Stimulated activated CD8-positive, alpha-beta memory T cell treated with anti-CD3 and anti-CD28 coated beads, Interleukin-15, amount 100 ng/mL, for 1 hour (primary cell): ENCODE measurements around the gene LDLRAD4.
"Not testable (repeated sequence)": the region's sequence is repeated elsewhere in the genome, so short reads cannot be mapped to it uniquely, and the experiment has no call there.

Experiments used
- DNase-seq: peaks from one replicate; pipeline ENCODE4 v3.0.0-alpha.2; 2020; ENCODE audit warnings: low read depth

Gene LDLRAD4

DNA sequence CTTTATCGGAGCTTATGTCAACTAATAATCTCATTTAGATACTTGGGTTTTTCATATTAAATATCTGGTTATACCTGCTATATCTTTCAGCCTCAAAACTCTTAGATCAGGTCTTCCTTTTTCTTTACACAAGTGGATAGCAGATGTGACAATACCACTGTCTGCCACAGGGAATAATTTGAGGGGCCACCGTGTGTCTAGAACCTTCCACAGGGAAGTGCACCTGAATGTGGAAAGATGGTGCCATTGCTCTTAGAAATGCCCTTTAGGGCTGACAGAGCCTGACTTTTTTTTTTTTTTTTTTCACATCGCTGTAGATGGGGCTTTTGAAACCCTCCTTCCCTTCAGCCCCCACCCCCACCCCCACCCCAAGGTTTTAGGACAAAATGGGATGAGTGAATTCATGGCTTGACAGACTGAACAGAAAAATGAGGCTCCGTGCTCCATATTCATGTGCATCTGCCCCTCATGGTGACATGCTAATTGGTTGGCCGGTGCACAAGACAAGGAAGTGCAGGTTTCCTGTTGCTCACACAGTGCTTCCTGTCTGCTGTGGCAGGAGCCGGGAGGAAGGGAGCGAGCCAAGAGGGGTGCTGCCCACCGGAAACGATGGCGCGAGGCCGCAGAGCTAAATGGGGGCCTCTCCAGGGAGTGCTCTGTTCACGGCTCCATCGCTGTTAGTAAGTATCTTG lies 246.0 kb downstream of the LDLRAD4 start:
- DNase-seq: peak; percentile 26

DNA sequence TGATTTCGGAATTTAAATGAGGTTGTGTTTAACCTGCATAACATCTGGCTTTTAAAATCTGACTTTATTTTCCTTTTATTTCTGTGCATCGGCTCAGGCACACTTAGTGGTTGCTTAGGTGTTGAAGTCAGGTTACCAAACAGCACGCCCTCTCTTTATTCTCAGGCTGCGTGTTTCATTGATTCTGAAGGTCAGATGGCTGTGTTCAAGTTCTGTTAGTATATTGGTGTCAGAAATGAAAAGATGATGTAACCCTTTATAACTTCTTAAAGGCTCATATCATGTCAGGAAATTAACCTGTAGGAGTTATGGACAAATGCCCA lies 246.5 kb downstream of the LDLRAD4 start:
- no peak for DNase-seq

DNA sequence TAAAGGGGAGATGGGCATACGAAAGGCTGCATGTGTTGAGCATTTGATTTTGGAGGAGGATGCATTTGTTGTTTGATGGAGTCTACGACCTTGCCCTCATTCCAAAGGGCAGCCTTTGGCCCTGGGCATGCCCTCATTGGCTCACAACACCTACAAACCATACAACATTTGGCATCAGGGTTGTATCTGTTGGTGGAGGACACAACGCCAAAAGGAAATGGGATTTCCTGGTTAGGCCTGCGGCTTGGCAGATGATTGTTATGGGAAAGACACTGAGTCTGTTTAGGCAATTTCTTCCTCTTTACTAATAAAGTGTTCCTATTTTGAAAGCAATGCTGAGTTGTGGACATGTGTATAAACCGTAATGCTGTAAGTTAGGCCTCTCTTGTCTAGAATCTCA lies 246.9 kb downstream of the LDLRAD4 start:
- DNase-seq: no peak

DNA sequence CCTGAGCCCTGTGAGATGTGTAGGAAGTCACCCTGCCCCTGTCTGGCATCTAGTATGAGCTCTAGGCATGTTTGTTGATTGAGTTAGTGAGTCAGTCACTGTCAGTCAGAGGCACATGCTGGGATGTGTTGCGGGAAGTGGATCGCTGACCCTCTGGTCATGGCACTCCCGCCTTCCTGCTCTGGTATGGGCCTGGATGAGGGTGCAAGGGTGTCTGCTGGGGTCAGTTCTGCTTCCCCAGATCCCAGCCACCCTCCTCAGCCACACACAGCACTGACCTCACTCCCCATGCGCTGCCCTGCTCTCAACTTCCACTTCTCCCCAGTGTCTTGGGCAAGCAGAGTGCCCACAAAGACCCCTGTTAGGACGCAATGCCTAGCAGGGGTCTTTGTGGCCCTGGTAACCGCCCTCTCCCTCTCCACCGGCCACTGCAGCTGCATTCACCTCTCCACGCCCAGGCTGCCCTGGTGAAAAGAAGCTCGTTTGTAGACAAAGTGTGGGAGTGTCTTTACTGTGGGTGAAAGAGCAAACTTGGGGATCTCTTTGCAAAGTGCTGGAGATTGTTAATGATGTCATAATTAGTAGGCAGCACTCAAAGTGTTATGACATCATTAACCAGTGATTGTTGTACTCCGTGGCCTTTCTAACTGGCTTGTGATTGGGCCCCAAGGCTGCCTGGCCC lies 252.1 kb downstream of the LDLRAD4 start:
- DNase-seq: no peak

DNA sequence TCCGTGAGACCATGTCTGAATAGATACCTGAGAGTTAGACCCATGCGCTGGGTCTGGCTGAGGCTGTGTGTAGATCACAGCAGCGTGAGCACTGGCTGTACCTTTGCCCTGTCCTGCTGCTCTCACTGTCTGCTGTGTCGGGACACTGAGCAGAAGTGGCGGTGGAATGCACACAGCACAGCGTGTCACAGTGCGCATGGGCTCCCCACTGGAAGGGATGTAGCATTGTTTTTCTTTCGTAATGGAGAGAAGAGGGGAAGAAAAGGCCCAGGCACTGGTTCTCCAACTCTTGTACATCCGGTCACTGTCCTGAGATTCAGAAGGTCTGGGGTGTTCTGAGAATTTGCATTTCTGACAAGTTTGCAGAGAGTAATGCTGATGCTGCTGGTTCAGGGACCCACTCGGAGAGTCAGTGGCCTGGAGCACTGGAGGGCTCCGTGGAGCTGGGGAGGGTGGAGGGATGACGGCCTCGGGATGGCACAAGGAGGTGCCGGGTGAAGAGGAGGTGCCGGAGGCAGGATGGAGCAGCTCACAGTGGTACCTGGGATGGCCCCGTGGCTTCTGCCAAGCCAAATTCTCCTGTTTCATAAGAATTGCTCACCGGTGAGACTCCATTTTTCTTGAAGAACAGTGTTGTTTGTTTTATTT lies 252.8 kb downstream of the LDLRAD4 start:
- DNase-seq: no peak

DNA sequence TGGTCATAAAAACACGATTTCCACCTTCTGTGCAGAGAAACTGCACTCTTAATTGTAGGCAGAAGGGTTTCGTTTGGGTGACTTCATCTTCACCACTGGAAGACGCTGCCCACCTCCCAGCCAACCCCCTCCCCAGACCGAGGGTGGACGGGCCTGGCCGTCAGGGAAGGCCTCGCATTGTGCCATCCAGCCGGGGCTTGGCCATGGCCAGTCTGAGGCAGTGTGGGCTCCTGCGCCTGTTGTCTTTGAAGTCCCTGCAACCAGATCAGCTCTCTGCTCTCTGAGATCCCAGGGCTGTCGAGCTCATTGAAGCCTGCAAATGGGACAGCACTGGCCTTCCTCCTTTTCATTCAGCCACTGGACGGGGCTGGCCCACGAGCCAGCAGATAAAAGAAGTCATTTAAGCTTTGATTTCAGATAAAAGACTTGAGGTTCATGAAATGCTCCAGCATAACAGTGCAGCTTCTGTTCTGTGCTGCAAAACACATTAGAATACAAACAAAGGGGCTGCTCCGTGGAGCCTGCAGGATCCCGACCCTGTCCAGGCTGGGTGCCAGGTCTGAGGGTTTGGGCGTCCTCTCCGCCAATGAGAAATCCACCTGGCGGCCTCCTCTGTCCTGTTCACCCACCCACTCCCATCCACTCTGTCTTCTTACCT lies 253.5 kb downstream of the LDLRAD4 start:
- no peak for DNase-seq

DNA sequence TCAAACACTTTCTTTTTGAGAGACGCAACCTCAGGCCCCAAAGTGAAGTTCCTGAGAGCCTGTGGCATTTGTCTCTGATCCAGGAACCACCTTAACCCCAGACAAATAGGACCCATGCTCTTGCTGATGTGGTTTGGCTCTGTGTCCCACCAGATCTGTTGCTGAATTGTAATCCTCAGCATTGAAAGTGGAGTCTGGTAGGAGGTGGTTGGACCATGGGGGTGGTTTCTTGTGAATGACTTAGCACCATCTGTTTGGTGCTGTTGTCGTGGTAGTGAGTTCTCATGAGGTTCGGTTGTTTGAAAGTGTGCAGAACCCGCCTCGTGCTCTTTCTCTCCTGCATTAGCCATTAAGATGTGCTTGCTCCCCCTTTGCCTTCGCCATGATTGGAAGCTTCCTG lies 255.2 kb downstream of the LDLRAD4 start:
- DNase-seq: no peak

DNA sequence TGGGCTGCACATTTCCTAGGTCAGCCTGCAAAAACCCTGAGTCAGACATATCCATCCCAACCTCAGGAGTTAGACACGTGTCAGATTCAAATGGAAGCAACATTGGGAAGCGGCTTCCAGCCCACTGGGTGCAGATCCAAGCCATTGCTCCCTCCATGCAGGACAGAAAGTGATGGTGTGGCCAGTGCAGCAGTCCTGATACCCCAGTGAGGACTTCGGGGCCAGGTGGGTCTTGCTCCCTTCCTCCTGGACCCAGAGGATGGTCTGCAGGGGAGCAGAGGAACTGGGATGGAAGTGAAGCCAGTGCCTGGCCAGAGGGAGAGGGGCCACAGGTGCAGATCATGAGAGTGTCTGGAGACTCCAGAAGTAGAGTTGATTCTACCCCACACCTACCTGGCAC lies 255.8 kb downstream of the LDLRAD4 start:
- no peak for DNase-seq

DNA sequence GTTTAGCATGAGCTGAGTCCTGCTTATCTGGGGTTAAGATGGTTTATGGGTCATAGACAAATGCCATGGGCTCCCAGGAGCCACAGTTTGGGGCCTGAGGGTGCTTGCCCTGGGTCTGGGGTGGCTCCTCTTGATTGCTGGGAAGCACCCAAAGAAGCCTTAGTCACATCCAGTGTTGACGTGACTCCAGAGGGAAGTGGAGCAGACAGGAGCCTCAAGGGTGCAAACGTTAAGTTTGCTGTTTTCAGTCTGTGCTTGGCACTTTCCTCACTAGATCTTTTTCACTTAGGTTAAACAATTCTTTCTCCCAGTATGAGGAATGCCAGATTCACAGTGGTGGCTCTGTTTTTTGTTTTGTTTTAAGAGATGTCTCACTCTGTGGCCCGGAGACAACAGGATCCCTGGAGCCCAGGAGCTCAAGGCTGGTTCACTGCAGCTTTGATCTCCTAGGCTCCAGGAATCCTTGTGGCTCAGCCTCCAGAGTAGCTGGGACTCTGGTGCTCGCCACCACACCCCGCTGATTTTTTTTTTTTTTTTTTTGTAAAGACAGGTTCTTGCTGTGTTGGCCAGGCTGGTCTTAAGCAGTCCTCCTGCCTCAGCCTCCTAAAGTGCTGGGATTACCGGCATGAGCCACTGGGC lies 256.5 kb downstream of the LDLRAD4 start:
- no peak for DNase-seq

DNA sequence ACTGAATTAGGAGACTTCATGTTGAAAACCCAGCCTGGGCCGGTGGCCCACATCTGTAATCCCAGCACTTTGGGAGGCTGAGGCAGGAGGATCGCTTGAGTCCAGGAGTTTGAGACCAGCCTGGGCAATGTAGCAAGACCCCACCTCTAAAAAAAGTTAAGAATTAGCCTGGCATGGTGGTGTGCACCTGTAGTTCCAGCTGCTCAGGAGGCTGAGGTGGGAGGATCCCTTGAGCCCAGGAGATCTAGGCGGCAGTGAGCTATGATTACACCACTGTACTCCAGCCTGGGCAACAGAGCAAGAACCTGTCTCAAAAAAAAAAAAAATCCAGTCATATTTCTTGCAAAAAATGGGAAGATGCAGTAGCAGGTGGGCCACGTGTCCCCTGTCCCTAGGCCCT lies 257.8 kb downstream of the LDLRAD4 start:
- not testable (repeated sequence) for DNase-seq

DNA sequence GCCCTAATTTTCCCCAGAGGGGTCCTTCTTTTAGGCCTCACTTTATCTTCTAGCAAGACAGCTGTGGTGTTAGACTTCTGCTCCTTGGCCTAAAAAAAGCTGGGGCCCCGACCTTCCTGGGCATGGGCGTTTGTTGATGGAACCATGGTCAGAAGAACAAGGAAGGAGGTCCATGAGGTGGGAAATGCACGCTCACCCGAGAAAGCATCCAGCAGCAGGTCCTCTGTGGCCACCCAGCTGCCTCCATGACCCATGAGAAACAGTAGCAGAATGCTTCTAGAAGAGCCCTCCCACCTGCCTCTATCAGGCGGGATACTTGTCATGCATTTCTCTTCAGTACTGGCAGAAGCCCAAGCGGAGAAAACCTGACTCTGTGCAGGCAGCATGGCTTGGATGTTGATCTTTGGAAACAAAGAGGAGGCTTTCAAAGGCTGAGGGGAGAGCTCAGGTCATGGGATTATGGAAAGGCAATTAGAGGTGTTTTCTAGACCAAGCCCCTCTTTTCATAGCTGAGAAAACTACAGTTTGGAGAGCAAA lies 258.7 kb downstream of the LDLRAD4 start:
- no peak for DNase-seq

DNA sequence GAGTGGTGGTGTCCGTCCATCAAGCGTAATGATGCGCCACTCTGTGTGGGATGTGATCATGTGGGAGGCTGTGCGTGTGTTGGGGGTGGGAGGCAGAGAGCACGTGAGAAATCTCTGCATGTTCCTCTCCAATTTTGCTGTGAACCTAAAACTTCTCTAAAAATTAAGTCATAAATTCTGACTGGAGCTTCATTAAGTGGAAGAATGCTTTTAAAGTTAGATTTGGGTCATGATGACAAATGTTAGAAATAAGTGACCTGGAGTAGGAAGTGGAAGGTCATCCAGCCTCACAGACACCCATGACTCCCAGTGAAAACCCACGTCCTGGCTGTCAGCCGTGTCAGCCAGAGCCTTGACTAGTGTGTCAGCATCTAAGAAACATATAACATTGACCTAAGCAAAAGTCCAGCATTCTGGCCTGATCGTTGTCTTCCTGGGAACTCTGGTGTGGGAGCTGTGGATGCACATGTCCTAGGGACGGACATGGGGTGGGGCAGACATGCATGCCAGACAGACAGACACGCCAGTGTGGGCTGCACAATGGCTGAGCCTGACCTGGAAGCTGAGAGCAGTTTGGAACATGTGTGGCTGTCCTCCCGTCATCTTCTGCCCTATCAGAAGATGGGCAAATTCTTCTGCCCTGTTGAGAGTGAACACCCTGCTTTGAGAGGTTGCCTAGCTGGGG lies 262.2 kb downstream of the LDLRAD4 start:
- no peak for DNase-seq

DNA sequence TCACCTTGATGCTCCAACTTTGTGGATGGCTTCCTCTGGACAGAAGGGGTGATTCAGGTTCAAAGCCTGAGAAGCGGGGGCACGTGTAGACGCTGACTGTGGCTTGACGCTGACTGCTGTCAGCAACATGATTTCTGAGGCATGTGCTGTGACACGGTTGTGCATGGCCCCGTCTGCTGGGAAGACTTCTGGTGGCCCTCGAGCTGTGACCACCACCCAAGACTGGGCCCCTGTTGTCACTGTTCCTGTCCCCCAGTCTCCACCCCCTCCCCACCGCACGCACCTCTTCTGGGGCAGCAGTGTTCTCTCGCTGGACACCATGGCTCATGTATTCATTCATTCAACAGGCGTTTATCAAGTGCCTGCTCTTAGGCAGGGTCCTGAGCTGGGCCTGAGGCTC lies 262.8 kb downstream of the LDLRAD4 start:
- DNase-seq: no peak

DNA sequence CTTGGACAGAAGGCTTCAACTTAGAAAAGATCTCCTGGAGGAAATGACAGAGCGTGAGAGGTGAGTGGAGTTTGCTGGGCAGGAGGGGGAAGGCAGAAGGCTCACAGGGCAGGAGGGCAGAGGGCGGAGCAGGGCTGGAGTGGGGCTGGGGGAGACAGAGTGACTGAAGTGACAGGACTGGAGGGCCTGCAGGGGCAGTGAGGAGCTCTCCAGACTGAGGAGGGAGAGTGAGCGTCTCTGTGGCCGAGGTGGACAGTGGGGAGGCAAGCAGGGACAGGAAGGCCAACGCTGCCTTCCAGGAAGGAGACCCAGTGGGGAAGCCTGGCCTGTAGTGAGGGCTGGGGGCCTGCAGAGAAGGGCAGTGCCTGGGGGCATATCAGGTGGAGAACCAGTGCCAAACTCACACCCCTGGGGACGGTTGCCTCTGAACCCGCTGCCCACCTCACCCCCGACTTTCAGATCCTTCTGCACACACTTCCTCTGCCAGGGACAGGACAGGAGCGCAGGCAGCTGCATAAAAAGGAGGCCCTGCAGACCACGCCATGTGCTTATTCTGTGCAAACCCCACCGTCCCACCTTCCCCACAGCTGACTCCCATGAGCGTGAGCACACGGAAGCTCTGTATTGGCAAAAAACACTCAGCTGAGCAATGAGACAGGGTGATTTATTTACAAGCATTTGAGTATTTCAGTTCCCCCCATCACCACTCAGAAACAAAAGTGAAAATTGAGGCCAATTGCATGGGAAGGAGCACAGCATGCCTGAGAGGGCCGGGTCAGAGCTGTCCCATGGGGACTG lies 263.5 kb downstream of the LDLRAD4 start:
- DNase-seq: no peak

DNA sequence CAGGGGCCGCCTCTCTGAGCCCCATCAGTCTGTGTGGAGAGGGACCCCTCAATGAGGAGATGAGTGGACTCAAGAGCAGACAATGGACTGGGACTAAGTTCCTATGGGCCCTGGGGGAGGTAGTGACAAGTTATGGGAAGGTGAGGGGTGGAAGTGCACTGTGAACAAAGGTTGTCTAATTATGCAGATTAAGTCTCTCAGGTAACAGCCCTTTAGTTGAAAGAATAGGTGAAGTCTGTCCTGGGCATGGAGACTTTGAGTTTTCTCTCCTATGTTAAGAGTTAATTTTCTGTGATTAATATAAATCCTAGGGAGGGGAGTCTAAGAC lies 264.0 kb downstream of the LDLRAD4 start:
- DNase-seq: no peak

DNA sequence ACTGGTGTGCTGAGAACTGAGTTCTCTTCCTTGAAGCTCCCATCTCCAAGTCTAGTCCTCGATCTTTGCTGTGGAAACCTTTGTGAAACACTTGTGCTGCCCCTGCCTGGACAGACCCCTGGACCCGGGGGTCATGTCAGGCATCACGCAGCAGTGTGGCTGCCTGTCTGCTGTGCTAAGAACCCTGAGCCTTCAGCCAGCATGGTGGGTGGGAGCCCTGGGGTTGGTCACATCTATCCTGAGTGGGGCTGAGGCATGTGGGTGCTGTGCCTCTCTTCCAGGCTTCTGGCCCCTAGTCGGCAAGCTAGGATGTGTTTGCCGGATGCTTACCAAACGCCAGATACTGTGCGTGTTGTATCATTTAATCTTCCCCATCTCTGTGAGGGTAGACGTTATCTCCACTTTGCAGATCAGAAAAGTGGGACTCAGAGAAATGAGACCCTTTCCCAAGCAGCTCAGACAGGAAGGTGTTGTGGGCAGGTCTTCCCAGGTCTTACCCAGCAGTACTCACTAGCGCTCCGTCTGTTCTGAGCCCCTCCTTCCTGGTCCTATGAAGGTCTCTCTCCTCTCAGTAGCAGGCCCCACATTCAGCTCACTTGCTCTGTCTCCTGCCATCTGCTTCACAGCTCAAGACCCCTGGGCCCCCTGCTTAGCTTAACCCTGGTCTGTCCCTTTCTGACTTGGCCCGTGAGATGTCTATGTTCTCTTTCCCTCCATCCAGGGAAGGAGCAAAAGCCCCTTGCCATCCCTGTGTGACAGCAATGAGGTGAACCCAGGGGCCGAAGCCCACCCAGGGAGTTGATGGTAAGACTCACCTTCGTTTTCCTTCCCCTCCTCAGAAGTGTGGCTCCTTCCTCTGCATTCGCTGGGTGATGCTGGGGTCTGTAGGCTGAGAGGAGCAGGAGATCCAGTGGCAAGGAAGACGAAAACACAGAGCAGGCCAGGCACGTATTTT lies 265.0 kb downstream of the LDLRAD4 start:
- no peak for DNase-seq

DNA sequence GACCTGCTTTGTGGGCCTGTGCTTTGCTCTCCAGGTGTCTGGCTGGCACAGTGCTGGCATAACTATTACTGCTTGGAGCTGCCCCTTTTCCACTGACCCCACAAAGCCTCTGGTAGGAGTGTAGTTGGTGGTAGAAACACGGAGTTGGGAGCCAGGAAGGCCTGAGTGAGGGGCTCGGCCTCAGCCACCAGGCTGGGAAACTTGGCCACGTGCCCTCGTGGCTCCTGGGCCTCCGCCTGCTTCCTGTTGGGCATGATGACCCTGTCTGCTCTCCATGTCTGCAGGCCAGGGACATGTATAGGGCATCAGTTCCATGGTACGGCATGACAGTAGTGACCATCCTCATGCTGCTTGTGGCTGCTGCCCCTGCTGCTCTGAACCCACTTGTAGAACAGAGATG lies 266.6 kb downstream of the LDLRAD4 start:
- no peak for DNase-seq

DNA sequence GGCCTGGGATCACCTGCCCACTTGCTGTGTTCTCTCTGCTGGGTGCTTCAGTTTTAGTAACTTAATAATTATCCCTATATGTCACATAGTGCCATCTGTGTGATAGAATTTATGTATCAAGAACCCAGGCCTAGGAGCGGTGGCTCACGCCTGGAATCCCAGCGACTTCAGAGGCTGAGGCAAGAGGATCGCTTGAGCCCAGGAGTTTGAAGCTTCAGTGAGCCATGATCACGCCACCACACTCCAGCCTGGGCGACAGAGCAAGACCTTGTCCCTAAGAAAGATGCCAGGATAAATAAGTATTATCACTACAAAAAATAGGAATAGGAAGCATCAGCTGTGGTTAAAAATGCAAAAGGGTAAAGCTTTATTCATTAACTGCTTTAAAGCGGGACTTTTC lies 267.0 kb downstream of the LDLRAD4 start:
- no peak for DNase-seq

DNA sequence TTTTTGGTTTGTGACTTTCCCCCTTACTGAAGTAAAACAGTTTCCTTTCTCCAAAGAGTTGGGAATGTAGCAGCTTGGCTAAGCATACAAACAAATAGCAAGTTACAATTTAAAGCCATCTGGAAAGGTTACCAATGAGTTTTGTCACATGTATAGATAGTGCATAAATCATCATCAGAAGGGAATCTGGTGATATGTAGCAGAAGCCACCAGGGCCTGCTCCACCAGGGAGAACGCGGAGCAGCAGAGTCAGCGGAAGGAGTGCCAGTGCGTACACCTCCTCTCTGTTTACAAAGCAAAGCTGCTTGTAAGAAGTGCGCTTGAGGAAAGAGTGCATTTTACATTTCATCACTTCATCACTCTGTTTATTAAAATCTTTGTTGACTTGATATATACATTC lies 267.7 kb downstream of the LDLRAD4 start:
- no peak for DNase-seq

DNA sequence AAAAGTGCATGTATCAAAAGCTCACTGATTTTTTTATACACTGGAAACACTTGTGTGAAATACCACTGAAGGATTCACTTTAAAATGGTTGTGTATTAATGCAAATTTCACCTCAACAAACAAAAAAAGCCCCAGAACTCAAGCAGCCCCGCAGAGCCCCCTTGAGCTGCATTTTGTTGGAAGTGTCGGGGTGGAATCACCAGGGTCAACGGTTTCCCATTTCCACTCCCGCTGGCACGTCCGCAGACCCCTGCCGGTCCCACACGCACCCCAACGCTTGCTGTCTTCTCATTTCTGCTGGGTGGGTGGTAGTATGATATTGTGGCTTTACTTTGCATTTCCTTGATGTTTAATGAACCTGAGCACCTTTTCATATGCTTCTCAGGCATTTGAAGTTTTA lies 268.1 kb downstream of the LDLRAD4 start:
- no peak for DNase-seq
